A549 treated with AZD9567 at 1 μM for 4 hours (cell line): ENCODE results near the gene ATP5PB. TPM values are rescaled to one million over a fixed set of nuclear protein-coding genes. Genes with fewer than 3 reads are reported as not detected.

Source experiments
- total RNA-seq: library from RNA; stranded (reverse); fragments of 200-300 nt; extraction: Qiagen RNA extraction; gene quantifications from 5 replicates; pipeline ENCODE4 v1.2.3, GENCODE V29; 2022; ENCODE audit not compliant: insufficient read depth

Gene ATP5PB, protein sequence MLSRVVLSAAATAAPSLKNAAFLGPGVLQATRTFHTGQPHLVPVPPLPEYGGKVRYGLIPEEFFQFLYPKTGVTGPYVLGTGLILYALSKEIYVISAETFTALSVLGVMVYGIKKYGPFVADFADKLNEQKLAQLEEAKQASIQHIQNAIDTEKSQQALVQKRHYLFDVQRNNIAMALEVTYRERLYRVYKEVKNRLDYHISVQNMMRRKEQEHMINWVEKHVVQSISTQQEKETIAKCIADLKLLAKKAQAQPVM
- total RNA-seq = 236 to 254 TPM (median 244 TPM) in 5 replicates

DNA sequence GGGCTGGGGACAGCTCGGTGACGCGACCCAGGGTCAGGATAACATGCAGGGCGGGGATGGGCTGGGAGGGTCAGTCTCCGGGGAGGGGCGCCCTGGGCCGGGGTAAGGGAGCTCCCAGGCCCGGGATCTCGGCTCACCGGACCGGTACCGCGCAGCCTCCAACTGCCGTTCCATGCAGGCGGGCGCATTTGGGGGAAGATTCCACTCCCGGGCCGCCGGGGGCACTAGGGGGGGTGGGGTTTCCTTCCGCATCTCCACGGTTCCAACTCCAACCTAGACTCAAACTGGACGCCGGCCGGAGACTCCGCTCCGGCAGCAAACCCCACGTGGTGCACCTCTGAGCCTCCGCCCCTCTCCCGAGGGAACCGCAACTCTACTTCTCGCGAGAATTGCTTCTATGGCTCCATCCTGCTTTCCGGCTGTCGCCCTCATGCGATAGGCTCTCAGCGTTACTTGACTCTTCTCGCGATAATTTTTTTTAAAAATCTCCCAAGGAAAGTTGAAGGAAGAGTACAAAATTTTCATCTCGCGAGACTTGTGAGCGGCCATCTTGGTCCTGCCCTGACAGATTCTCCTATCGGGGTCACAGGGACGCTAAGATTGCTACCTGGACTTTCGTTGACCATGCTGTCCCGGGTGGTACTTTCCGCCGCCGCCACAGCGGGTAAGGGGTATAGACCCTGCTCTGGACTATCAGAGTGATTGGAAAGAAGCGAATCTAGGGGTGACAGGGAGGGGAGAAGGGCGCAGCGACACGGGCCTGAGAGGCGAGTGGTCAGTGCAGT lies at the start of gene ATP5PB, which contains the start of gene WDR77:
Gene ATP5PB (plus strand): TSS at position 547 of the 785 bp plus-strand sequence. CDS start 78 bp downstream, at position 625.
Gene WDR77 (minus strand): TSS at position 339 of the 785 bp plus-strand sequence. CDS start 87 bp downstream, at position 252.

DNA sequence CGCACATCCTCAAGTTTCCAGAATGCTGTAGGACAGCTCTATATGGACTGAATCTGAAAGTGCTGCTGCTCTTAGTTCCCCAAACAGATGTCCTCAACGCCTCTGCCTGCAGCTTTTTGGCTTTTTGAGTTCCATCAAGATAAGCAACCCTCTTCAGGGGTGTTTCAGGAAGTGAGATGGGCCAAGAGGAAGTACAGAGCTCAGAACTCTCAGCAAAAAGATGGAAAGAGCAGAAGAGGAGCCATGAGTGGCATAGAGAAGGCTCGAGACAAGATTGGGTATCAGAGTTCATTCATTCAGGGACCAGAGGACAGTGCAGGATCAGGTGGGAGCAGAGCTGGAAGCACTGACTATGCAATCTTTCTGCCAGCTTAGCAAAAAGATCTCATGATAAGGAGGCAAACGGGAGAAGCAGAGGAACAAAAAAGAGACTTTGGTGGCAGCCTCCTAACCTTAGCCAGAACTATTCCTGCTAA lies 54.4 kb downstream of the ATP5PB start, which contains the start of the genes ADORA3 and TMIGD3:
Gene ADORA3 (minus strand): TSS at position 49 of the 476 bp plus-strand sequence. CDS start 279 bp downstream, outside the sequence.
Gene TMIGD3 (minus strand): TSS at position 49 of the 476 bp plus-strand sequence. CDS start 279 bp downstream, outside the sequence.

Other genes with a start within 250 kb of the ATP5PB start
- 0.87 to 3.4 TPM (median 0.97 TPM) in 5 replicates for gene DENND2D, start 248.8 kb upstream of the ATP5PB start, total RNA-seq
- 0.13 to 0.33 TPM (median 0.22 TPM) in 4 of 5 replicates, not detected in the other for gene CHI3L2, start 221.8 kb upstream of the ATP5PB start, total RNA-seq
- gene CHIA, start 158.6 kb upstream of the ATP5PB start, total RNA-seq = not detected in 5 replicates
- gene OVGP1, start 21.7 kb upstream of the ATP5PB start, total RNA-seq = 1.2 to 1.5 TPM (median 1.3 TPM) in 4 of 5 replicates, not detected in the other
- gene WDR77, start 208 bp upstream of the ATP5PB start, total RNA-seq = 44.4 to 49.6 TPM (median 47.3 TPM) in 5 replicates
- gene C1orf162, start 24.5 kb downstream of the ATP5PB start, total RNA-seq = 0.16 to 0.23 TPM (median 0.21 TPM) in 3 of 5 replicates, not detected in the others
- not detected in 5 replicates for gene ADORA3, start 54.2 kb downstream of the ATP5PB start, total RNA-seq
- not detected in 5 replicates for gene TMIGD3, start 54.2 kb downstream of the ATP5PB start, total RNA-seq
- gene RAP1A, start 170.3 kb downstream of the ATP5PB start, total RNA-seq = 26.2 to 32.5 TPM (median 29.8 TPM) in 5 replicates